Kidney capillary endothelial cell (primary cell): Measurements from ENCODE around the gene PIK3C3.
"Not testable (repeated sequence)": the region's sequence is repeated elsewhere in the genome, so short reads cannot be mapped to it uniquely, and the experiment has no call there.

Experiments used
- DNase-seq: peaks from one replicate; pipeline ENCODE4 v3.0.0-alpha.2; 2018; ENCODE audit warnings: low spot score

PIK3C3 gene

DNA sequence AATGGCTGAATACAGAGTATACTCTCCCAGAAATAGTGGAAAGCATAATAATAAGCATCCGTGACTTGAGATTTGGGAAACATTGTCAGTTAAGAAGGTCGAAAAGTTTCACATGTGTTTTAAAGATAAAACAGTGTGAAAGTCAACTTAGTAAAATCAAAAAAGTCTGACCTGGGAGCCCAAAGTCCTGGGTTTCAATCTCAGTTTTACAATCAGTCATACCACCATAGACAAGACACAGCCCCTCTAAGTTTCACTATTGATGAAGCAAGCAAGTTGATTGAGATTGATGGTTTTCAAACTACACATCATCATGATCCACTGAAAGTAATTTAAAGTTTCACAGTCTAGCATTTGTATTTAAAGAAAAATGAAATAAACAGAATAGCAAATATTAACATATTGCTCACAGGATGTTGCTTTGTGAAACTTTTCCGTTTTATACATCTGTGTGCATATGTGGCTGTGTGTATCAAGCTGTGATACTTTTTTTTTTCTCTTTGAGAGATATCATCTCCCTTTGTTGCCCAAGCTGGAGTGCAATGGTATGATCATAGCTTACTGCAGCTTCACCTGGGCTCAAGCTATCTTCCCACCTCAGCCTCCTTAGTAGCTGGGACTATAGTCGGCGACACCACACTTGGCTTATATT lies 71.1 kb downstream of the PIK3C3 start:
- DNase-seq = no peak

DNA sequence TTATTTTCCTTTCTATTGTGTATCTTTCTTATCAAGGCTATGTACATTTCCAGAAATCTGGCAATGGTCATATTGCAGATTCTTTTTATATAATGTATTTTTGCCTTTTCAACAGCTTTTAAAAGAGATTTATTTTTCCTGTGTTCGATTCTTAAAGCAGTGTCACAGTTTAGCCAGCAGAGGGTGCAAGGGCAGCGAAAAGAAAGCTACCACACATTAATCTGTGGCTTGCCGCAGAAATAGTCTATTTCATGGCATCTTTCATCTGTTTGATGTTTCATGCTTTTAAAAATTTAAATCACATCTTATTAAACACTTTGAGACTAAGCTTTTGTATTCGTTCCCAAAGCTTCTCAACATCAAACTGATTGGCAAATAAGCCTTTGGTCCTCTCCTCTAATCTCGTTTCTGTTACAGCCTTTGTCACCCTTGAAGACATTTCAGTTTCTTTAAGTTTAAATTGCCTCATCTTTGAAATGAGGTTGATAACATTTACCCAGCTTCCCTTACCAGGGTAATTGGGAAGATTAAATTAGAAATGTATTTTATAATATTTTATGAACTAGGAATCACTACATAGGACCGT lies 73.3 kb downstream of the PIK3C3 start:
- no peak for DNase-seq

GRCh38 chr18:42029092-42029491 lies 74.1 kb downstream of the PIK3C3 start:
- DNase-seq = no peak

DNA sequence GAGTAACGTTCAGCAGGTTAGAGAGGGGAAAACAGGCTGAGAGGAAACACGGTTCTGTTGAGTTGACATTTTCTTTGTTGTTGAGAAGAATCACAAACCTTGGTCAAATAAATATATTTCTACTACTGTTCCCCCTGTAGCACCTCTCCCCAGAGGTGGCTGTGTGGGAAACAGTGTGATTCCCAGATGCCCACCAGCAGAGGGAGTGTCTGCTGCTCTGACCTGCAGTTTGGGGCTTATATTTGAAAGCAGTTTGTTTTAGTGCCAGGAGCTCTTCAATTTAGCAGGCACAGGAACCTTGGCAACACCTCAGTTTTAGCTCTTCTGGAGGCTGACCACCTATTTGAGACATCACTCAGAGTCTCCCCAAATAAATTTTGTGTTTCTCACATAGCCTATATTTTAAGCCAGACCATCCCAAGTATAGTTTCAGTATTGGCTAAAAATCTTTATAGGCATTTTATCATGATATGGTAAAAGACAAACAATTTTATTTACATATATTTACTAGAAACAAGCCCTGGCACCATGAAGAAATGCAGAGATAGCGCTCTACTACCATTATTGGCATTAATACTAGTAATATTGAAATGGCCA lies 75.7 kb downstream of the PIK3C3 start:
- DNase-seq = no peak

GRCh38 chr18:42032447-42032846 lies 77.4 kb downstream of the PIK3C3 start:
- DNase-seq = no peak

GRCh38 chr18:42033137-42033810 lies 78.2 kb downstream of the PIK3C3 start:
- no peak for DNase-seq

- DNase-seq = peak; percentile 31
These were observed 83.9 kb downstream of the PIK3C3 start for GRCh38 chr18:42038936-42039335.

DNA sequence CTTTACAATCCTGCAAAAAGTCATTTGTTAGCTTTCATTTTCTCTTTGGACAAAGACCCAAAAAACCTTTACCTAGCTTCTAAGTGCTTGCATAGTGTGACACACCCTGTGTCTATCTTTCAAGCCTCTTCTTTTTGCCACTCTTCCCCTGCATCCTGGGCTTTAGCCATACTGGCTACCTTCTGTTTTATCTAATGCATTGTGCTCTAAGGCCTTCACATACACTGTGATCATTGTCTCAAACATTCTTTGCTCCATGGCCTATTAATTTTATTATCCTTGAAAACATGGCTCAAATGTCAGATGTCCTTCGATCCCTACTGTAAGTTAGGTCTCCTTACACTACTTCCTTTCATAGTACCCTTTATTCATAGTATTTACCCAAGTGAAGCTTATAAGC lies 84.4 kb downstream of the PIK3C3 start:
- no peak for DNase-seq

DNA sequence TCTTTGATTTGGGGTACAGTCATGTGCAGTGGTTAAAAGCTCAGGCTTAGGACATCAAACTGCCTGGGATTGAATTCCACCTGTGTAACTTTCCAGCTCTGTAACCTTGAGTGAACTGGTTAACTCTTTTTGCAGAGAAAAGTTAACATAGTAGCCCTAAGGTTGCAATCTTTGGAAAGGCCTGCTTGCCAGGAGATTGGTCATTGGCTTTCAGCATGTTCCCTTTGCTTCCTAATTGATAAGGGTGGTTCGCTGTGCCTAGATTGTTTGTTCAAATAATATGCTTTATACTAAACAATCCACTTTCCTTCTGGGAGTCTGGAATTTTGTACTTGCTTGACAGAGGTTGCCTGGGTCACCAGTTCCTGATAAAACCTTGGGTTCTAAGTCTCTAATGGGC lies 86.8 kb downstream of the PIK3C3 start:
- no peak for DNase-seq

- no peak for DNase-seq
These were observed 90.3 kb downstream of the PIK3C3 start for GRCh38 chr18:42045346-42045745.

GRCh38 chr18:42047721-42048120 lies 92.7 kb downstream of the PIK3C3 start:
- DNase-seq = no peak

GRCh38 chr18:42048158-42048557 lies 93.1 kb downstream of the PIK3C3 start:
- peak; percentile 65 for DNase-seq

DNA sequence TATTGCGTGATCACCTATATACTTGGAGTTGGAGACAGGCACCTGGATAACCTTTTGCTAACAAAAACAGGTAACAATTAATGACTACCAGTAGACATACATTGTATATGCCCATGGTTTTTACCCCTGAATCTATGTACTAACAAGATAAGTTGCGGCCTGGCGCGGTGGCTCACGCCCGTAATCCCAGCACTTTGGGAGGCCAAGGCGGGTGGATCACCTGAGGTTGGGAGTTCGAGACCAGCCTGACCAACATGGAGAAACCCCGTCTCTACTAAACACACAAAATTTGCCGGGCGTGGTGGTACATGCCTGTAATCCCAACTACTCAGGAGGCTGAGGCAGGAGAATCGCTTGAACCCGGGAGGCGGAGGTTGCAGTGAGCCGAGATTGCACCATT lies 94.5 kb downstream of the PIK3C3 start:
- not testable (repeated sequence) for DNase-seq

- no peak for DNase-seq
These were observed 96.4 kb downstream of the PIK3C3 start for GRCh38 chr18:42051411-42051810.

DNA sequence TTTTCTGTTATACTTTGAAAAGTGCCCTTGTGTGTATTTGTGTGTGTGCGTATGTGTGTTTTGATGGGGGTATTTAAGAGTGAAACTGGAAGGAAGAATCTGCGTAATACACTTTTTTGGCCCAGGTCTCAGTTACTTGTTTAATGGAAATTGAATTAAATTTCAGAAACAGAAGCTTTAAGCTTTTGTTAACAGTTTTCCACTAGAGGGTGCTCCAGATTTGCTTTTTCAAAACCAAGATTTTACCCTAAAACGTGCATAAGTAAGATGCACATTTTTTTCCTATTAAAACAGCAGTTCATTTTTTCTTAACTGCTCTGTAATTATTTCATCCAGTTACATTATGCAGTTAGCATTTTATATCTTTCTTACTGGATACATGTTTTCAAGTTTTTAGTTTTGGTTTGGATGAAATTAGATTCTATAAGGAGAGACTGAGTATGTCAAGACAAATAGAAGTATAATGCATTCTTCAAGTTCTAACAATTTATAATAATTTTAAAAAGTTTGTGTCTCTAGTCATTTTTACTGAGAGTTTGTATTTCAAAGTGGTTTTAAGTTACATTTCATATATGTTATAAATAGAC lies 97.2 kb downstream of the PIK3C3 start:
- no peak for DNase-seq

GRCh38 chr18:42053188-42053781 lies 98.3 kb downstream of the PIK3C3 start:
- DNase-seq = peak; percentile 63

- peak; percentile 19 for DNase-seq
These were observed 109.1 kb downstream of the PIK3C3 start for GRCh38 chr18:42064109-42064508.

- no peak for DNase-seq
These were observed 112.5 kb downstream of the PIK3C3 start for GRCh38 chr18:42067518-42067917.

GRCh38 chr18:42068030-42068429 lies 113.0 kb downstream of the PIK3C3 start:
- no peak for DNase-seq

GRCh38 chr18:42069036-42069435 lies 114.0 kb downstream of the PIK3C3 start:
- no peak for DNase-seq

GRCh38 chr18:42072407-42072806 lies 117.4 kb downstream of the PIK3C3 start:
- DNase-seq = no peak

DNA sequence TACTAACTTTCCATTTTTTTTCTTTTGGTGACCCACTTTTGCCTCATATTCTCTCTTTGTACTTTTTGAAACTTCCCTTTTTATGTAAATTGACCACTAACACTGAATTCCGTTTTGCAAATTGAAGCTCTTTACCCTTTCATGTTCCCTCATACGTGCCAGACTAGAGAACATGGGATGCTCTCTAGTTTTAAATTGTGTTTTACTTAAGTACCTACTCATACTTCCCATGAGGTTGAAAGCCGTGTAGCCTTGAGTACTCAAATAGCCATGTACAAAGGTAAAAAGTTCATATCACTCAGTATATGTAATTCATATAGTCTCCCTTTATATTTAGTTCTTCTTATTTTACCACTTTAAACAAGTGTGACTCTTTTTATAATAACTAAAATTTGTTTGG lies 119.7 kb downstream of the PIK3C3 start:
- no peak for DNase-seq
